ENCODE measurements around the gene MEIS3. TPM values are rescaled to one million over a fixed set of nuclear protein-coding genes. Genes with fewer than 3 reads are reported as not detected.

Gene MEIS3
- total and polyA plus RNA-seq, 7 donors, result 0.83 to 2.4 (median 1.6) TPM

DNA sequence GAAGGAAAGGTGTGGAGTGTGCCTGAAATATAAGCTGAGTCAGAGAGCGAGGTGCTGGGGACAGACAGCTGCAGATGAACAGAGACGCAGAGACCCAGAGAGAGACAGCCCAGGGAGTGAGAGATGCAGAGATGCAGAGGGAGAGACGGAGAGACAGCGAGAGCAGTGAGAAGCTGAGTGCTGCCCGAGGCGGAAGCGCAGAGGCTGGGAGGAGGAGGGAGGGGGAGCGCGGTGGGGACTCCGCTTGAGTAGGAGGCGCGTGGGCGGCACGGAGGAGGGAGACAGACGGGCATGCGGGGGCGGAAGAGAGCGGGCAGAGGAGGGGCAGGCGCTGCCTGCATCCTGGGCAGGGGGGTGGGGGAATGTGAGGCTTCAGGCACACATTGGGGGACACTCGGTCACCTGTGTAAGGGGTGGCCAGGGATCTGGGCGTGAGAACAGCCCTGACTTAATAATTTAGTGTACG is 26.6 kb upstream of the MEIS3 start:
- intact Hi-C loops (cut with DNase I), result no loop called here
- peak; percentile 40 to 67 for DNase-seq

DNA sequence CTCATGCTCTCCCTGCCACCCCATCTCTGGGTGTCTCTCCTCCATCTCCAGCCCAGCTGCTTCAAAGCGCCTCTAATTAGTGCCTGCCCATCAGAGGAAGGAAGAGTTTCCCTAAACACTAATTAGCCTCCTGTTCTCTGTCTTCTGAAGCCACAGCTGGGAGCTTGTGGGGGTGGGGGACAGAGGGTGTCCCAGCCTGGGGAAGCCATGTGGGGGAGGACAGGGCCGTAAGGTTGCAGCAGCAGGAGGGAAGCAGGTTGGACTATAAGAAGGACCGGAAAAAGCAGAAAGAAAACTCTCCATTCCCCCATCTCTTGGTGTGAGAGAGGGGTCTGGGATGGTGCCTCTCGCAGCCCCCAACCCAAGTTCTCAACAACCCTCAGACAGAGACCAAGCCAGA is 26.2 kb upstream of the MEIS3 start:
- no peaks in the 10 kb centered on the region for H3K4me1 ChIP-seq

More for the DNA sequence above, 26.6 kb upstream of the MEIS3 start:
- Histone ChIP-seq H3K36me3 (ENCODE audit: insufficient read depth in 1 of 2, low read depth in 1 of 2) (no peaks in the 10 kb centered on the region), H3K27me3 (ENCODE audit: insufficient read depth in 3 of 3, low read length in 2 of 3) (peaks cover 0 to 94% (median 20%) of the 10 kb centered on the region in 3 donors), H3K27ac (no peak overlapping the region), H3K4me1 (no peaks in the 10 kb centered on the region), H3K9me3 (no peaks in the 10 kb centered on the region), H3K4me3 (no peak overlapping the region)
- WGBS, 3 donors, result 2 to 5% (median 4%) methylated on average over 20 to 22 of the region's 22 CpGs
- peak in 1 of 4 donors; percentile 21 for ATAC-seq
- TF ChIP-seq CTCF (IDR thresholded peaks at IDR 0.05), result no peak

DNA sequence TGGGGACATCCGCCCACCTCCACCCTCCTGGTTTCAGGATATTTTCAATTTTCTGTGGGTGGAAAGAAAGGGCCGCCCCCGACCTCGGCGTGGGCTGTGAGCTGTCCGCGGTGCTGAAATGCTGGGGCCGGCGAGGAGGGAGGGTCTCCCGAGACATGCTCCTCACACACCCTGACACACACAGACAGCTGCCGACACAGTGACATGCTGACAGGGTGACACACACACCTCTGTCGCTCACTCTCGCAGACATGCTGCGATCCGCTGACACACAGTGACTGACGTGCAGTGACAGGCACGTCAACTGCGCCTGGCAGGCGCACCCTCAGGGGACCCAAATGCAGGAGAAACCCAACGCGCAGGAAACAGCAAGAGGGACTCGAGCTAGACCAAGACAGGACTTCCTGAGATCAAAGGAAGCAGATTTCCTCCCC is 25.1 kb upstream of the MEIS3 start:
- no peak for TF ChIP-seq CTCF (IDR thresholded peaks at IDR 0.05)
- H3K4me3 ChIP-seq, result no peak overlapping the region
- DNase-seq (no peak), ATAC-seq (no peak)
- no peaks in the 10 kb centered on the region for H3K4me1 ChIP-seq
- peaks cover 0 to 86% (median 18%) of the 10 kb centered on the region in 3 donors for H3K27me3 ChIP-seq (ENCODE audit: insufficient read depth in 3 of 3, low read length in 2 of 3)
- intact Hi-C loops (cut with DNase I), result no loop called here
- H3K36me3 ChIP-seq (ENCODE audit: insufficient read depth in 1 of 2, low read depth in 1 of 2), result no peaks in the 10 kb centered on the region
- 11 to 16% (median 15%) methylated on average over 22 of the region's 22 CpGs for WGBS, 3 donors
- no peak overlapping the region for H3K27ac ChIP-seq
- no peaks in the 10 kb centered on the region for H3K9me3 ChIP-seq

More for the DNA sequence above, 26.2 kb upstream of the MEIS3 start:
- ATAC-seq, result no peak
- no peak for DNase-seq
- Histone ChIP-seq H3K27me3 (ENCODE audit: insufficient read depth in 3 of 3, low read length in 2 of 3) (peaks cover 0 to 93% (median 19%) of the 10 kb centered on the region in 3 donors), H3K36me3 (ENCODE audit: insufficient read depth in 1 of 2, low read depth in 1 of 2) (no peaks in the 10 kb centered on the region), H3K4me3 (no peak overlapping the region), H3K9me3 (no peaks in the 10 kb centered on the region), H3K27ac (no peak overlapping the region)
- intact Hi-C loops (cut with DNase I), result no loop called here
- TF ChIP-seq CTCF (IDR thresholded peaks at IDR 0.05), result no peak
- WGBS, 3 donors, result 45 to 49% (median 45%) methylated on average over 4 of the region's 4 CpGs

DNA sequence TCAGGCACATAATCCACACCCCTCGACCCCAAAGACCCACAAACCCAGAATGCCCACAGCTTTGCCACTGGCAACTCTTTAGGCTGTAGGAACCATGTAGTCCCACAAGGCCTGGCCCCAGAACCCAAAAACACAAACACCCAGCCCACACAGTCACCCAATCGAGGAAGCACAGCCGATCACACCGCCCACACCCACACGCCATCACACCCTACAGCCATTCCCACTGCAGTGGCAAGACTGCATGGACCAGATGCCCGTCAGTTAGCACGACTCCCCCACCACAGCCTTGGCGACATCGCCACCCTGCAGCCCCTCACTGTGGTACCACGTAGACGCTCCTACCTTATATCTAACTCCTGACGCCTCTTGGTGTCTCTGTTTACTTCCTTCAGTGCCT is 24.0 kb upstream of the MEIS3 start:
- H3K4me3 ChIP-seq, result no peak overlapping the region
- no peak for TF ChIP-seq CTCF (IDR thresholded peaks at IDR 0.05)
- WGBS, 3 donors, result 61 to 71% (median 63%) methylated on average over 12 of the region's 12 CpGs
- intact Hi-C loops (cut with DNase I), result no loop called here
- DNase-seq (no peak), ATAC-seq (no peak)
- H3K9me3 ChIP-seq, result no peaks in the 10 kb centered on the region
- no peaks in the 10 kb centered on the region for H3K4me1 ChIP-seq
- H3K27me3 ChIP-seq (ENCODE audit: insufficient read depth in 3 of 3, low read length in 2 of 3), result peaks cover 0 to 81% (median 15%) of the 10 kb centered on the region in 3 donors
- H3K36me3 ChIP-seq (ENCODE audit: insufficient read depth in 1 of 2, low read depth in 1 of 2), result no peaks in the 10 kb centered on the region
- no peak overlapping the region for H3K27ac ChIP-seq

GRCh38 chr19:47438793-47439220 is 19.5 kb upstream of the MEIS3 start:
- no peak overlapping the region for H3K4me3 ChIP-seq
- DNase-seq (no peak), ATAC-seq (no peak)
- intact Hi-C loops (cut with DNase I), result loop anchor here in 1 of 2 donors (5.0 kb wide), 1 partner anchor 43 kb away; the partner anchor contains the start of gene KPTN
- WGBS, 3 donors, result 24 to 28% (median 24%) methylated on average over 5 of the region's 5 CpGs
- H3K27ac ChIP-seq, result no peak overlapping the region
- H3K4me1 ChIP-seq, result no peaks in the 10 kb centered on the region
- H3K27me3 ChIP-seq (ENCODE audit: insufficient read depth in 3 of 3, low read length in 2 of 3), result peaks cover 0 to 56% (median 0%) of the 10 kb centered on the region in 3 donors
- H3K36me3 ChIP-seq (ENCODE audit: insufficient read depth in 1 of 2, low read depth in 1 of 2), result no peaks in the 10 kb centered on the region
- no peaks in the 10 kb centered on the region for H3K9me3 ChIP-seq
- no peak for TF ChIP-seq CTCF (IDR thresholded peaks at IDR 0.05)
